ENCODE results near the gene TMEM235.

TMEM235 gene

DNA sequence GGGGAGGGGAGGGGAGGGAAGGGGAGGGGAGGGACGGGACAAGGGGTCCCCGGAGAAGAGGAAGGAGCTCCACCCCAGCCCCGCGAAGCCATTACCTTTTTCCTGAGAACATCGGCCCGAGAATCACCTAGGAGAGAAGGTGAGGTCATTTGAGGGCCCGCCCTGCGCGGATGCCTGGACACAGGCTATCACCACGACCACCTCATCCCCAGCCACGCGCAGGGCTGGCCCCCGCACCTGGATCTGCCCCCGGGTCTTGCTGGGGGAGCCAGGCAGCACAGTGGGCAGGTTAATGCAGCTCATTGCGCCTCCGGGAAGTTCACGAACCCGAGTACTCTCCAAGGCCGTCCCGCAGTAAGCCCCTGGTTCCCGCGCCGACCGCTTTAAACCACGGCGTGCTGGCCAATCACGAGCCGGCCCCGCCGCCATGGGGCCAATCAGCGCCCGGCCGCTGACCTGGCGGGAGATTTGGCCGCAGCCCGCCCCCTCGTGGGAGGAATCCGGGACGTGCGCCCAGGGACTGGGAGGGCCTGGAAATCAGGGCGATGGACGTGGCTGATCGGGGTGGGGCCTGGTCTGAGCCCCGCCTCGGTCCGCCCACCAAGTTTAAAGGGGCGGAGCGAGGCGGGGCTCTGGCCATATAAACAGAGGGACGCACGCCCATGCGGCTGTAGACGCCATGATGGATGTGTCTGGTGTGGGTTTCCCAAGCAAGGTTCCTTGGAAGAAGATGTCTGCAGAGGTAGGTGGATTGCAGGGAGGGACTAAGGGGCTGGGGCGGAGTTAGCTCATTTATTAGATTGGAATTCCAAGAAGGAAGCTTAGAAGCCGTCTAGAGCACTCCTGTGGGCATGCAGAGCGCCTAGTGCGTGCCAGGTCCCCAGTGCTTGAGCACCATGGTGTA, 44.5 kb upstream of the TMEM235 start, which contains the start of the genes AFMID and TK1:
Gene AFMID, plus strand, starts transcription at position 671 of the 904 bp plus-strand sequence. Its CDS starts 9 bp downstream, at position 680.
Gene TK1, minus strand, starts transcription at position 361 of the 904 bp plus-strand sequence. Its CDS starts 58 bp downstream, at position 303.
- TF ChIP-seq, protein P1, sequence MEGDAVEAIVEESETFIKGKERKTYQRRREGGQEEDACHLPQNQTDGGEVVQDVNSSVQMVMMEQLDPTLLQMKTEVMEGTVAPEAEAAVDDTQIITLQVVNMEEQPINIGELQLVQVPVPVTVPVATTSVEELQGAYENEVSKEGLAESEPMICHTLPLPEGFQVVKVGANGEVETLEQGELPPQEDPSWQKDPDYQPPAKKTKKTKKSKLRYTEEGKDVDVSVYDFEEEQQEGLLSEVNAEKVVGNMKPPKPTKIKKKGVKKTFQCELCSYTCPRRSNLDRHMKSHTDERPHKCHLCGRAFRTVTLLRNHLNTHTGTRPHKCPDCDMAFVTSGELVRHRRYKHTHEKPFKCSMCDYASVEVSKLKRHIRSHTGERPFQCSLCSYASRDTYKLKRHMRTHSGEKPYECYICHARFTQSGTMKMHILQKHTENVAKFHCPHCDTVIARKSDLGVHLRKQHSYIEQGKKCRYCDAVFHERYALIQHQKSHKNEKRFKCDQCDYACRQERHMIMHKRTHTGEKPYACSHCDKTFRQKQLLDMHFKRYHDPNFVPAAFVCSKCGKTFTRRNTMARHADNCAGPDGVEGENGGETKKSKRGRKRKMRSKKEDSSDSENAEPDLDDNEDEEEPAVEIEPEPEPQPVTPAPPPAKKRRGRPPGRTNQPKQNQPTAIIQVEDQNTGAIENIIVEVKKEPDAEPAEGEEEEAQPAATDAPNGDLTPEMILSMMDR (IDR thresholded peaks at IDR 0.05; ENCODE audit: low read depth, low read length, missing control alignments), result peak; percentile 25
- peak within 1 kb of the TSS; percentile 60 for H3K4me3 ChIP-seq (ENCODE audit: low read depth, low read length)
- peak; percentile 85 for DNase-seq (ENCODE audit: low read depth)

DNA sequence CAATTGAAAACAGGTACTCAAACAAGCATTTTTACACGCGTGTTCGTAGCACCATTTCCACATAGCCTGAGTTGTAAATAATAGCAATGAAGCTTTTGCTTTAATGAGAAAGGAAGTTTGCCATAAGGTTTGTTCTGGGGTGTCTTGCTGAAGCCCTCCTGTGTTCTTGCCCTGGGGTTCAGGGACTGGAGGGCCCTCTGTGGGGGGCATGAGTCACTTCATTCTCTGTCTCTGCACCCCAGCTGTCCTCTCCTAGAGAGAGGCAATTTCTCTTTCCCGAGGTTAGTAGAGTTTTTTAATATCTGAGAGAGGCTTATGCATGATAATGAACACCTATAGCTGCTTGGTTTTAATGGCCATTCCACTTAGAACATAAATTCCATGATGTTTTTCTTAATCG, 34.7 kb upstream of the TMEM235 start:
- TF ChIP-seq, protein P1 (IDR thresholded peaks at IDR 0.05; ENCODE audit: low read depth, low read length, missing control alignments), result no peak
- no peak overlapping the region for H3K4me3 ChIP-seq (ENCODE audit: low read depth, low read length)
- no peak for DNase-seq (ENCODE audit: low read depth)

DNA sequence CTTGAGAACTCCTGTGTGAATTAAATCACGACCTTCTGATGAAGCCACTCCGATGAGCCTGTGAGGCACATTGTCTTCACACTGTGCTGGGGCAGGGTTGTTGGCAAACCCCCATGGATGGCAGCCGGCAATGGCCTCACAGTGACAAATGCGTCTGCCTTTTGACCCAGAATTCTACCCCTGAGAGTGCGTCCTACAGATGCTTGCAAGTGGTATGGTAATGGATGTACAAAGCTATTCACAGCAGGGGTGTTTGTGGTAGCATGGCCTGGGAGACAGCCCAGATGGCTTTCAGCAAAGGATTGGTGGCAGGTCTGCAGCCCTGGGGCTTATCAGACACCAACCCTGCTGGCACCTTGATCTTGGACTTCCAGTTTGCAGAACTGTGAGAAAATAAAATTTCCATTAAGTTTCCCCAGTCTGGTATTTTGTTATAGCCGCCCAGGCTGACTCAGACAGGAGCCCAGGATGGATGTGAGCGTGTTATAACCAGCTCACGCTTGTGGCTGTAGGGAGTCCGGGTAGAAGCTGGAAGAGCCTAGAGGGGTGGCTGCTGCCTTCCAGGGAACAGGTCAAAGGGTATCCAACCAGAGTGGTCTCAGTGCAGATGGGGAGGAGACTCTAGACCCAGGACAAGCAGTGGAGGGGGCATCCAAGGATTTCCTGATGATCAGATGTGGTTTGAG, 34.1 kb upstream of the TMEM235 start:
- no peak for DNase-seq (ENCODE audit: low read depth)
- H3K4me3 ChIP-seq (ENCODE audit: low read depth, low read length), result no peak overlapping the region
- TF ChIP-seq, protein P1 (IDR thresholded peaks at IDR 0.05; ENCODE audit: low read depth, low read length, missing control alignments), result no peak

DNA sequence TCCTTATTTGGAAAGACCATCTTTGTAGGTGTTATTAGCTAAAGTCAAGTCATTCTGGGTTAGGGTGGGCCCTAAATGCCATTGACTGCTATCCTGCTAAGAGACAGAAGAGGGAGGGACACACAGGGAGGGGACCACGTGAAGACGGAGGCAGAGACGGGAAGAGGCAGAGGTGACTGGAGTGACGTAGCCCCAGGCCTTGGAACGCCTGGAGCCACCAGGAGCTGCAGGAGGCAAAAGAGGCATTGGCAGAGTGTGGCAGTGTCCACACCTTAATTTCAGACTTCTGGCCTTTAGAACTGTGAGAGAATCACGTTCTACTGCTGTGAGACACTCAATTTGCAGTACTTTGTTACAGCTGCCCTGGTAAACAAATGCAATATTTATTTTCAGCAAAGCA, 31.0 kb upstream of the TMEM235 start:
- TF ChIP-seq, protein P1 (IDR thresholded peaks at IDR 0.05; ENCODE audit: low read depth, low read length, missing control alignments), result no peak
- DNase-seq (ENCODE audit: low read depth), result no peak
- no peak overlapping the region for H3K4me3 ChIP-seq (ENCODE audit: low read depth, low read length)

DNA sequence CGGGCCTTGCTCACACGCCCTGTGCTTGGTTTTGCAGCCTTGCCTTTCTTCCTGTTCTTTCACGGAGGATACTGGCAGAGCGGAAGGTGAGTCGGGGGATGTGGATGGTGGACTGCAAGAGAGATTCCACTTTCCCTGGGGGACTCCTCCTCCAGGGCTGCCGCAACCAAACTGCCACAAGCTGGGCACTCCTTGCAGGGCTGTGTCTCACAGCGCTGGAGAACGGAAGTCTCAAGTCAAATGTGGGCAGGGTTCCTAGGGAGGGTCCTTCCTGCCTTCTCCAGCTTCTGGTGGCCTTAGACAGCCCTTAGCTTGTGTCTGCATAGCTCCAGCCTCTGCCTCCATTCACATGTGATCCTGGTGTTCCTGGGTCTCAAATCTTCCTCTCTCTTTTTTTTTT, 28.8 kb upstream of the TMEM235 start:
- no peak for DNase-seq (ENCODE audit: low read depth)
- no peak overlapping the region for H3K4me3 ChIP-seq (ENCODE audit: low read depth, low read length)
- TF ChIP-seq, protein P1 (IDR thresholded peaks at IDR 0.05; ENCODE audit: low read depth, low read length, missing control alignments), result no peak

DNA sequence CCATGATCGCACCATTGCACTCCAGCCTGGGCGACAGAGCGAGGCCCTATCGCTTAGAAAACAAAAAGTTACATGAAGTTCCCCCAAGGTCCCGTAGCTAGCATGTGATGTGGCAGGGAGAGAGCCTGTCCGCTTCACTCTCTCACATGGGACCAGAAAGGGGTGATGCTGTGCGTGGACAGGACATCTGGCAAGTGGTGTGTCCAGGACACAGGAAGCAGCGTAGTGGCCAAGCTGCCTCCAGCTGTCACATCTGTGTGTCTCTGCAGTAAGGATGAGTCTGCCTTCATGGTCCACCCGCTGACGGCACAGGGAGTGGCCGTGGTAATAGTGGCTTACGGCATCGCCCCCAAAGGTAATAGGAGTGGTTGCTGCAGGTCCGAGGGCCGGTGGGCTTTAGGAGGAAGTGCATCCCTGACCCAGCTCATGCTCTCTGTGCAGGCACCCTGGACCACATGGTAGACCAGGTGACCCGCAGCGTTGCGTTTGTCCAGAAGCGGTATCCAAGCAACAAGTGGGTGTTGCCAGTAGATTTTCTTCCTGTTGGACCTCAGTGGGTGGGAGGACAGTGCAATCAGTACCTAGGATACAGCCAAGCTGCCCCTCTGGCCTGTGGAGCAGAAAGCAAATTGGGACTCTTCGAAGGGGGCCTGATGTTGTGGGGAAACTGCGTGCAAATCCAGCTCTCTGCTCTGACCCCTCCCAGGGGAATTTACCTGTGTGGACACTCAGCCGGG, 26.9 kb upstream of the TMEM235 start:
- TF ChIP-seq, protein P1 (IDR thresholded peaks at IDR 0.05; ENCODE audit: low read depth, low read length, missing control alignments), result no peak
- no peak overlapping the region for H3K4me3 ChIP-seq (ENCODE audit: low read depth, low read length)
- DNase-seq (ENCODE audit: low read depth), result no peak

Data from GM12864 (cell line).